Spleen (tissue), 11 donors: Measurements from ENCODE around the gene C12orf56. TPM values are rescaled to one million over a fixed set of nuclear protein-coding genes. Genes with fewer than 3 reads are reported as not detected.
"Not testable (repeated sequence)": the region's sequence is repeated elsewhere in the genome, so short reads cannot be mapped to it uniquely, and the experiment has no call there.

Experiments
- DNase-seq: peaks from one replicate; pipeline ENCODE4 v3.0.0-alpha.2; 2020
- H3K27ac ChIP-seq, 8 donors: fragments of 200-600 bp; sonication (generic) in 7 of 8; 1 replicate in 4 of 8; 2 replicates in 4 of 8; pipeline versions ENCODE4 v1.5.0 to v1.8.0; 2016 to 2021; ENCODE audit warnings: inconsistent platforms in 4 of 8, mild to moderate bottlenecking in 4 of 8, moderate library complexity in 1 of 8
- H3K27me3 ChIP-seq, 7 donors: fragments of 200-600 bp; sonication (generic) in 6 of 7; replicated peaks in 1 of 7; 1 replicate in 4 of 7; 2 replicates in 3 of 7; pipeline versions ENCODE4 v1.5.0 to v1.8.0; 2016 to 2021; ENCODE audit warnings: inconsistent platforms in 3 of 7, mild to moderate bottlenecking in 1 of 7
- H3K36me3 ChIP-seq, 6 donors: fragments of 200-600 bp; sonication (generic) in 5 of 6; 1 replicate in 4 of 6; 2 replicates in 2 of 6; pipeline versions ENCODE4 v1.5.0 to v1.8.0; 2016 to 2021; ENCODE audit warnings: inconsistent platforms in 2 of 6
- H3K4me1 ChIP-seq, 6 donors: fragments of 200-600 bp; sonication (generic) in 5 of 6; 1 replicate in 3 of 6; 2 replicates in 3 of 6; pipeline versions ENCODE4 v1.5.0 to v1.8.0; 2016 to 2021; ENCODE audit warnings: inconsistent platforms in 3 of 6
- H3K4me3 ChIP-seq, 8 donors: fragments of 200-600 bp; sonication (generic) in 7 of 8; 1 replicate in 4 of 8; 2 replicates in 4 of 8; pipeline versions ENCODE4 v1.5.0 to v1.8.0; 2016 to 2021; ENCODE audit warnings: inconsistent platforms in 4 of 8, mild to moderate bottlenecking in 4 of 8, moderate library complexity in 2 of 8
- H3K9me3 ChIP-seq, 8 donors: fragments of 200-600 bp; sonication (generic) in 7 of 8; 1 replicate in 4 of 8; 2 replicates in 4 of 8; pipeline versions ENCODE4 v1.5.0 to v1.8.0; 2016 to 2021; ENCODE audit warnings: inconsistent platforms in 4 of 8
- POLR2A ChIP-seq, 3 donors: fragments of 450-650 bp; IDR thresholded peaks; one replicate each; pipeline ENCODE4 v1.5.1; 2017; ENCODE audit warnings: antibody characterized with exemption in 3 of 3, mild to moderate bottlenecking in 1 of 3
- POLR2AphosphoS5 ChIP-seq, 3 donors: sonication (generic); formaldehyde crosslinking; IDR thresholded peaks; one replicate each; pipeline ENCODE4 v1.5.1; 2017; ENCODE audit warnings: antibody characterized with exemption in 3 of 3
- WGBS, 5 donors: extraction: QIAGEN DNeasy Blood & Tissue Kit in 3 of 5; methylation state at CpG; one replicate each; pipeline versions ENCODE4 v1.1.5 to v1.1.7; 2013 to 2018; 5-methylcytosine and 5-hydroxymethylcytosine counted together
- intact Hi-C: fragments of 100-400 bp; cut with DNase I; formaldehyde crosslinking; loops from one replicate; pipeline ENCODE4 v1.15.0; 2023; ENCODE audit warnings: low total_unique reads
- polyA plus RNA-seq, 3 donors: library from polyadenylated mRNA; stranded (reverse); fragments of 200-250 nt; gene quantifications; one replicate each; pipeline ENCODE4 v1.2.1, GENCODE V29; 2013
- total RNA-seq, 7 donors: library from RNA; depleted of rRNA in 3 of 7; stranded (reverse); fragments of >200 nt in 3 of 7; fragmentation: NEBNext Ultra II Directional in 4 of 7; extraction: Animal tissue kit (Norgen Biotek cat#: 25700) in 4 of 7; gene quantifications; one replicate each; pipeline versions ENCODE4 v1.1.0 to v1.2.1, GENCODE V29; 2016 to 2021
- TF ChIP-seq, protein P1 (sequence below), 11 experiments: fragments of 200-600 bp in 7 of 11; fragments of 450-650 bp in 4 of 11; sonication (generic) in 4 of 11; IDR thresholded peaks in 8 of 11; conservative IDR thresholded peaks in 3 of 11; 1 replicate in 7 of 11; 2 replicates in 4 of 11; pipeline versions ENCODE4 v1.4.0 to v1.8.0; 2016 to 2021; ENCODE audit warnings: antibody characterized with exemption in 11 of 11, inconsistent platforms in 4 of 11, mild to moderate bottlenecking in 1 of 11
- donor health status: healthy with polysubstance abuse.
- donor health status: DM: no; HTN: no; CAD: no; lungs with moderate emphysema.
- donor health status: DM: no; HTN: no; CAD: no.
- donor health status: Bipolar disorder and iron deficiency.
- donor health status: healthy.
- donor health status: DM: no; HTN: no; CAD: no.
- donor health status: DM: yes; HTN: yes; CAD: no.

The C12orf56 gene
- total and polyA plus RNA-seq, 10 donors, result 0.03 to 0.26 (median 0.16) TPM; not detected in 6

DNA sequence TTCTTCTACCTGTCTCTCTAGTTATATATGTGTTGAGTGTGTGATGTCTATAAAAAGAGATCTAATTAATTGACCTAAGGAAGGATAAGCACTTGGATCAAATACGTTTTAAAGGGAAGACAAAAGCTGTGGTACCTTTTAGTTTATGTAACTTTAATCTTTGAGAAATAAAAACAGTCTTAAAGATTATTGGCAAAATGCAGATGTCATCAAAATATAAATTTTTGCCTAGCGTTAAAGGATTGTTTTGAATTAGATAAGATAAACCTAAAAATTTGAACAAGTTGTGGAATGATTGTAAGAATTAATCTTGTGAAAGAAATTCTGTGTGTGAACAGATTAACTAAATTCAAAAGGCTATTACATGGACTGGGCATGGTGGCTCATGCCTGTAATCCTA lies 42.9 kb downstream of the C12orf56 start:
- Histone ChIP-seq H3K36me3 (no peaks in the 10 kb centered on the region), H3K4me3 (no peak overlapping the region), H3K27ac (no peak overlapping the region), H3K9me3 (peaks cover 0 to 39% (median 18%) of the 10 kb centered on the region in 8 donors), H3K4me1 (no peaks in the 10 kb centered on the region), H3K27me3 (no peaks in the 10 kb centered on the region)
- intact Hi-C loops, result no loop called here
- no peak for DNase-seq
- 82 to 86% (median 83%) methylated on average over 2 of the region's 2 CpGs for WGBS, 5 donors
- no peak for TF ChIP-seq POLR2A (IDR thresholded peaks at IDR 0.05)

DNA sequence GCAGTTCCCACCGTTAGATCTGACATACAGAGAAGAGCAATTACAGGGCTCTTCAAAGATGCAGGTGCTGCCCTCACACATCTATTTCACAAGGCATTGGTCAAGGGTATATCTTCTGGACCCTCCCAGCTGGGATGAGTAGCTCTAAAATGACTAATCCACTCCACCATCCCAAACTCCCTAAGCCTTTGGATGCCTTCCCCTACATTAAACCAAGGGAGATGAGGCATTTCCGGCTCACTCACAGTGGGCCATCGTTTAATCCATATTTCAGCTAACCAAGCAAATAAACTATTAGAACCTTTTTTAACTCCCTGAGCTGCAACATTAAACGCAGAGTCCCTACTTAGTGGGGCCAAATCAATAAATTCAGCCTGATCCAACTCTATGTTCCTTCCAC lies 45.9 kb downstream of the C12orf56 start:
- intact Hi-C loops, H3K27me3 ChIP-seq, DNase-seq, H3K36me3 ChIP-seq, H3K4me3 ChIP-seq, H3K4me1 ChIP-seq, H3K27ac ChIP-seq: not testable (repeated sequence)
- peaks cover 0 to 32% (median 16%) of the 10 kb centered on the region in 8 donors for H3K9me3 ChIP-seq
- WGBS, 5 donors, result 86 to 91% (median 91%) methylated on average over 4 of the region's 4 CpGs

DNA sequence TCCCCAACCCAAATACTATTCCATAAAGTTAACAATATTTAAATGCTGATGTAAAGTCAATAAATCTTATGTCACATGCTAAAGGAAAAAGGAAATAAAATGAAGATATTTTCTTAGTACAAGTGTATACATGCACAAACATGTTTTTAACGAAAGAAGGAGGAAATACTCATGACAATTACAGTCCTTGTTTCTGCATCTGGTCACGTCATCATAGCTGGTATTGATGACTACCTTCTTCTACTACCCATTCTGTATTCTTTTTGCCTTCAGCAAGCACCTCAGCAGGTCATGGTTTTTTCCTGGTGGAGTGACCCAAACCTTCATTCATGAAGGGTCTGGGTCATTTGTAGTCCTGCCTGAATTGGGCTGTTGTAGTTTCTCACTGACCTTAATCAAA lies 50.0 kb downstream of the C12orf56 start:
- H3K27ac ChIP-seq, intact Hi-C loops, DNase-seq, H3K4me3 ChIP-seq, H3K36me3 ChIP-seq, H3K4me1 ChIP-seq, H3K27me3 ChIP-seq: not testable (repeated sequence)
- peaks cover 0 to 18% (median 9%) of the 10 kb centered on the region in 8 donors for H3K9me3 ChIP-seq
- 73 to 81% (median 75%) methylated on average over 2 of the region's 2 CpGs for WGBS, 5 donors

- no peaks in the 10 kb centered on the region for H3K36me3 ChIP-seq
- TF ChIP-seq POLR2AphosphoS5 (IDR thresholded peaks at IDR 0.05) (no peak), POLR2A (IDR thresholded peaks at IDR 0.05) (no peak)
- TF ChIP-seq, protein P1, sequence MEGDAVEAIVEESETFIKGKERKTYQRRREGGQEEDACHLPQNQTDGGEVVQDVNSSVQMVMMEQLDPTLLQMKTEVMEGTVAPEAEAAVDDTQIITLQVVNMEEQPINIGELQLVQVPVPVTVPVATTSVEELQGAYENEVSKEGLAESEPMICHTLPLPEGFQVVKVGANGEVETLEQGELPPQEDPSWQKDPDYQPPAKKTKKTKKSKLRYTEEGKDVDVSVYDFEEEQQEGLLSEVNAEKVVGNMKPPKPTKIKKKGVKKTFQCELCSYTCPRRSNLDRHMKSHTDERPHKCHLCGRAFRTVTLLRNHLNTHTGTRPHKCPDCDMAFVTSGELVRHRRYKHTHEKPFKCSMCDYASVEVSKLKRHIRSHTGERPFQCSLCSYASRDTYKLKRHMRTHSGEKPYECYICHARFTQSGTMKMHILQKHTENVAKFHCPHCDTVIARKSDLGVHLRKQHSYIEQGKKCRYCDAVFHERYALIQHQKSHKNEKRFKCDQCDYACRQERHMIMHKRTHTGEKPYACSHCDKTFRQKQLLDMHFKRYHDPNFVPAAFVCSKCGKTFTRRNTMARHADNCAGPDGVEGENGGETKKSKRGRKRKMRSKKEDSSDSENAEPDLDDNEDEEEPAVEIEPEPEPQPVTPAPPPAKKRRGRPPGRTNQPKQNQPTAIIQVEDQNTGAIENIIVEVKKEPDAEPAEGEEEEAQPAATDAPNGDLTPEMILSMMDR (IDR thresholded peaks at IDR 0.05 in 8 of 11, conservative IDR thresholded peaks at IDR 0.05 in 3 of 11), result no peak
- no peaks in the 10 kb centered on the region for H3K27me3 ChIP-seq
- 82 to 94% (median 93%) methylated on average over 4 of the region's 4 CpGs for WGBS, 5 donors
- no peak overlapping the region for H3K4me3 ChIP-seq
- DNase-seq, result no peak
- no peaks in the 10 kb centered on the region for H3K4me1 ChIP-seq
- peaks cover 0 to 11% (median 6%) of the 10 kb centered on the region in 8 donors for H3K9me3 ChIP-seq
- no peak overlapping the region for H3K27ac ChIP-seq
- intact Hi-C loops, result no loop called here
These were observed 54.6 kb downstream of the C12orf56 start for GRCh38 chr12:64335886-64336466.

DNA sequence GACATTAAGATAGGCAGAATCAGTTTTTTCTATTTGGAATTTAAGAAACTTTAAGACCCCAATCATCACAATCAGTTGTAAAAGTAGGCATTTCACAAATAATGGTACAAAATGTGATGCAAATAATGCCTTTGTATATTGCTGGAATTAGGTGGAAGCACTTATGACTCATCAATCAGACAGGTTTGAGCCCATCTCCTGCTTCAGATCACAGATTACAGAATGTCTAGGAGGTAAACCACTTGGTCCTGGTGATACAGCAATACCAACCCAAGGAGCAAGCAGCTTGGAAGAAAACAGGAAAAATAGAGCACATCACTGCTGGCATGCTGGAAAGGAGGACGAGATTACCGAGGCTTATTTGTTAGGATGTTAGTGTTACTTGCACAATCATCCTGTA lies 57.6 kb downstream of the C12orf56 start:
- no peaks in the 10 kb centered on the region for H3K9me3 ChIP-seq
- no peak overlapping the region for H3K4me3 ChIP-seq
- intact Hi-C loops, result no loop called here
- no peak overlapping the region for H3K27ac ChIP-seq
- 73 to 90% (median 86%) methylated on average over 2 of the region's 2 CpGs for WGBS, 5 donors
- DNase-seq, result no peak
- TF ChIP-seq, protein P1 (IDR thresholded peaks at IDR 0.05 in 8 of 11, conservative IDR thresholded peaks at IDR 0.05 in 3 of 11), result no peak
- TF ChIP-seq POLR2A (IDR thresholded peaks at IDR 0.05), result no peak
- no peak for TF ChIP-seq POLR2AphosphoS5 (IDR thresholded peaks at IDR 0.05)
- H3K36me3 ChIP-seq, result no peaks in the 10 kb centered on the region
- H3K4me1 ChIP-seq, result no peaks in the 10 kb centered on the region
- H3K27me3 ChIP-seq, result no peaks in the 10 kb centered on the region

GRCh38 chr12:64332296-64332695 lies 58.3 kb downstream of the C12orf56 start:
- no peak for TF ChIP-seq POLR2AphosphoS5 (IDR thresholded peaks at IDR 0.05)
- TF ChIP-seq, protein P1 (IDR thresholded peaks at IDR 0.05 in 8 of 11, conservative IDR thresholded peaks at IDR 0.05 in 3 of 11), result no peak
- no peak for TF ChIP-seq POLR2A (IDR thresholded peaks at IDR 0.05)
- no peak overlapping the region for H3K4me3 ChIP-seq
- H3K9me3 ChIP-seq, result no peaks in the 10 kb centered on the region
- no peak overlapping the region for H3K27ac ChIP-seq
- no peaks in the 10 kb centered on the region for H3K36me3 ChIP-seq
- no peaks in the 10 kb centered on the region for H3K27me3 ChIP-seq
- intact Hi-C loops, result no loop called here
- no peaks in the 10 kb centered on the region for H3K4me1 ChIP-seq
- DNase-seq, result no peak
- 86 to 92% (median 89%) methylated on average over 5 of the region's 5 CpGs for whole genome bisulfite sequencing, 5 donors

- H3K4me3 ChIP-seq, H3K27ac ChIP-seq, intact Hi-C loops, H3K27me3 ChIP-seq, H3K9me3 ChIP-seq, H3K4me1 ChIP-seq, DNase-seq, H3K36me3 ChIP-seq: not testable (repeated sequence)
- WGBS, 5 donors, result 88 to 97% (median 92%) methylated on average over 7 to 9 of the region's 9 CpGs
These were observed 61.4 kb downstream of the C12orf56 start for GRCh38 chr12:64329031-64329710.
